ENCODE results near the gene CDK14.
"Not testable (repeated sequence)": the region's sequence is repeated elsewhere in the genome, so short reads cannot be mapped to it uniquely, and the experiment has no call there.

Gene CDK14

GRCh38 chr7:90631502-90631901, 35.4 kb downstream of the CDK14 start:
- DNase-seq (ENCODE audit: low spot score) = no peak

GRCh38 chr7:90639683-90640082, 43.6 kb downstream of the CDK14 start:
- not testable (repeated sequence) for DNase-seq (ENCODE audit: low spot score)

- DNase-seq (ENCODE audit: low spot score) = no peak
Observed at GRCh38 chr7:90642978-90643377, 46.9 kb downstream of the CDK14 start.

- DNase-seq (ENCODE audit: low spot score) = no peak
Observed at GRCh38 chr7:90645784-90646183, 49.7 kb downstream of the CDK14 start.

- DNase-seq (ENCODE audit: low spot score) = no peak
Observed at GRCh38 chr7:90648107-90648506, 52.0 kb downstream of the CDK14 start.

- DNase-seq (ENCODE audit: low spot score) = no peak
Observed at GRCh38 chr7:90648834-90649233, 52.7 kb downstream of the CDK14 start.

- DNase-seq (ENCODE audit: low spot score) = no peak
Observed at GRCh38 chr7:90654718-90655427, 58.8 kb downstream of the CDK14 start.

- peak; percentile 54 for DNase-seq (ENCODE audit: low spot score)
Observed at GRCh38 chr7:90655566-90655965, 59.4 kb downstream of the CDK14 start.

- DNase-seq (ENCODE audit: low spot score) = no peak
Observed at GRCh38 chr7:90657481-90657880, 61.4 kb downstream of the CDK14 start.

- no peak for DNase-seq (ENCODE audit: low spot score)
Observed at GRCh38 chr7:90660100-90660499, 64.0 kb downstream of the CDK14 start.

- DNase-seq (ENCODE audit: low spot score) = no peak
Observed at GRCh38 chr7:90660819-90661218, 64.7 kb downstream of the CDK14 start.

GRCh38 chr7:90661290-90662151, 65.4 kb downstream of the CDK14 start:
- no peak for DNase-seq (ENCODE audit: low spot score)

GRCh38 chr7:90663176-90663575, 67.1 kb downstream of the CDK14 start:
- DNase-seq (ENCODE audit: low spot score) = no peak

- no peak for DNase-seq (ENCODE audit: low spot score)
Observed at GRCh38 chr7:90666186-90666585, 70.1 kb downstream of the CDK14 start.

- DNase-seq (ENCODE audit: low spot score) = no peak
Observed at GRCh38 chr7:90668992-90669391, 72.9 kb downstream of the CDK14 start.

- no peak for DNase-seq (ENCODE audit: low spot score)
Observed at GRCh38 chr7:90669492-90669891, 73.4 kb downstream of the CDK14 start.

GRCh38 chr7:90671571-90671970, 75.5 kb downstream of the CDK14 start:
- DNase-seq (ENCODE audit: low spot score) = no peak

GRCh38 chr7:90672210-90672609, 76.1 kb downstream of the CDK14 start:
- DNase-seq (ENCODE audit: low spot score) = no peak

- DNase-seq (ENCODE audit: low spot score) = no peak
Observed at GRCh38 chr7:90674625-90675024, 78.5 kb downstream of the CDK14 start.

GRCh38 chr7:90675982-90676381, 79.9 kb downstream of the CDK14 start:
- no peak for DNase-seq (ENCODE audit: low spot score)

- DNase-seq (ENCODE audit: low spot score) = no peak
Observed at GRCh38 chr7:90677486-90678404, 81.6 kb downstream of the CDK14 start.

- no peak for DNase-seq (ENCODE audit: low spot score)
Observed at GRCh38 chr7:90678986-90679385, 82.9 kb downstream of the CDK14 start.

Data from kidney capillary endothelial cell (primary cell).